Thyroid gland (tissue), 4 donors: ENCODE data around the gene HCK.
"Not testable (repeated sequence)": the region's sequence is repeated elsewhere in the genome, so short reads cannot be mapped to it uniquely, and the experiment has no call there.

Experiments used
- POLR2A ChIP-seq, 2 donors: fragments of 450-650 bp; IDR thresholded peaks; one replicate each; pipeline ENCODE4 v1.6.1; 2017; ENCODE audit warnings: antibody characterized with exemption in 2 of 2, mild to moderate bottlenecking in 2 of 2, moderate library complexity in 1 of 2
- TF ChIP-seq, protein P1 (sequence below), 6 experiments: fragments of 200-600 bp in 3 of 6; fragments of 450-650 bp in 3 of 6; sonication (generic) in 3 of 6; IDR thresholded peaks; one replicate each; pipeline ENCODE4 v1.5.1; 2016 to 2019; ENCODE audit warnings: antibody characterized with exemption in 6 of 6, mild to moderate bottlenecking in 2 of 6, inconsistent platforms in 1 of 6, moderate library complexity in 1 of 6

DNA sequence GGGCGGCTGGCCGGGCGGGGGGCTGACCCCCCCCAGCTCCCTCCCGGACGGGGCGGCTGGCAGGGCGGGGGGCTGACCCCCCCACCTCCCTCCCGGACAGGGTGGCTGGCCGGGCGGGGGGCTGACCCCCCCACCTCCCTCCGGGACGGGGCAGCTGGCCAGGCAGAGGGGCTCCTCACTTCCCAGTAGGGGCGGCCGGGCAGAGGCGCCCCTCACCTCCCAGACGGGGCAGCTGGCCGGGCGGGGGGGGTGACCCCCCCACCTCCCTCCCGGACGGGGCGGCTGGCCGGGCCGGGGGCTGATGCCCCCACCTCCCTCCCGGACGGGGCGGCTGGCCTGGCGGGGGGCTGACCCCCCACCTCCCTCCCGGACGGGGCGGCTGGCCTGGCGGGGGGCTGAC lies 69.9 kb downstream of the HCK start:
- TF ChIP-seq, protein P1, sequence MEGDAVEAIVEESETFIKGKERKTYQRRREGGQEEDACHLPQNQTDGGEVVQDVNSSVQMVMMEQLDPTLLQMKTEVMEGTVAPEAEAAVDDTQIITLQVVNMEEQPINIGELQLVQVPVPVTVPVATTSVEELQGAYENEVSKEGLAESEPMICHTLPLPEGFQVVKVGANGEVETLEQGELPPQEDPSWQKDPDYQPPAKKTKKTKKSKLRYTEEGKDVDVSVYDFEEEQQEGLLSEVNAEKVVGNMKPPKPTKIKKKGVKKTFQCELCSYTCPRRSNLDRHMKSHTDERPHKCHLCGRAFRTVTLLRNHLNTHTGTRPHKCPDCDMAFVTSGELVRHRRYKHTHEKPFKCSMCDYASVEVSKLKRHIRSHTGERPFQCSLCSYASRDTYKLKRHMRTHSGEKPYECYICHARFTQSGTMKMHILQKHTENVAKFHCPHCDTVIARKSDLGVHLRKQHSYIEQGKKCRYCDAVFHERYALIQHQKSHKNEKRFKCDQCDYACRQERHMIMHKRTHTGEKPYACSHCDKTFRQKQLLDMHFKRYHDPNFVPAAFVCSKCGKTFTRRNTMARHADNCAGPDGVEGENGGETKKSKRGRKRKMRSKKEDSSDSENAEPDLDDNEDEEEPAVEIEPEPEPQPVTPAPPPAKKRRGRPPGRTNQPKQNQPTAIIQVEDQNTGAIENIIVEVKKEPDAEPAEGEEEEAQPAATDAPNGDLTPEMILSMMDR (IDR thresholded peaks at IDR 0.05) = not testable (repeated sequence)
- not testable (repeated sequence) for TF ChIP-seq POLR2A (IDR thresholded peaks at IDR 0.05)
